GM21390 (cell line): ENCODE results near the gene HOMER1.
"Not testable (repeated sequence)": the region's sequence is repeated elsewhere in the genome, so short reads cannot be mapped to it uniquely, and the experiment has no call there.

Experiments
- ATAC-seq: cut with Tn5 transposase; IDR thresholded peaks from one replicate; pipeline ENCODE4 v1.9.1; 2021; ENCODE audit not compliant: unreplicated experiment

HOMER1 gene

GRCh38 chr5:79517601-79518000 lies 3.7 kb upstream of the HOMER1 start:
- ATAC-seq = no peak

- no peak for ATAC-seq
Observed at GRCh38 chr5:79516986-79517385, 3.1 kb upstream of the HOMER1 start.

GRCh38 chr5:79516331-79516730 lies 2.4 kb upstream of the HOMER1 start:
- ATAC-seq = not testable (repeated sequence)

- ATAC-seq = peak; percentile 82
Observed at GRCh38 chr5:79514391-79515105, 614 bp upstream of the HOMER1 start.

- no peak for ATAC-seq
Observed at GRCh38 chr5:79513308-79513703, 628 bp downstream of the HOMER1 start.

GRCh38 chr5:79512471-79513307 lies 1.2 kb downstream of the HOMER1 start:
- ATAC-seq = no peak

- no peak for ATAC-seq
Observed at GRCh38 chr5:79512049-79512448, 1.9 kb downstream of the HOMER1 start.

GRCh38 chr5:79510638-79511037 lies 3.3 kb downstream of the HOMER1 start:
- no peak for ATAC-seq

- ATAC-seq = no peak
Observed at GRCh38 chr5:79509244-79509885, 4.6 kb downstream of the HOMER1 start.

GRCh38 chr5:79508794-79509193 lies 5.1 kb downstream of the HOMER1 start:
- no peak for ATAC-seq

GRCh38 chr5:79508354-79508753 lies 5.6 kb downstream of the HOMER1 start:
- no peak for ATAC-seq

GRCh38 chr5:79507251-79508205 lies 6.4 kb downstream of the HOMER1 start:
- ATAC-seq = no peak

GRCh38 chr5:79505138-79505537 lies 8.8 kb downstream of the HOMER1 start:
- no peak for ATAC-seq

- ATAC-seq = no peak
Observed at GRCh38 chr5:79503794-79504495, 10.0 kb downstream of the HOMER1 start.

- ATAC-seq = no peak
Observed at GRCh38 chr5:79499640-79500273, 14.2 kb downstream of the HOMER1 start.

- no peak for ATAC-seq
Observed at GRCh38 chr5:79495311-79495710, 18.6 kb downstream of the HOMER1 start.

- ATAC-seq = no peak
Observed at GRCh38 chr5:79493596-79494345, 20.2 kb downstream of the HOMER1 start.

- ATAC-seq = no peak
Observed at GRCh38 chr5:79491690-79492317, 22.1 kb downstream of the HOMER1 start.
